GM21390 (cell line): ENCODE data around the gene HYAL2.

ENCODE experiments used
- ATAC-seq: cut with Tn5 transposase; IDR thresholded peaks from one replicate; pipeline ENCODE4 v1.9.1; 2021; ENCODE audit not compliant: unreplicated experiment

HYAL2 gene

DNA sequence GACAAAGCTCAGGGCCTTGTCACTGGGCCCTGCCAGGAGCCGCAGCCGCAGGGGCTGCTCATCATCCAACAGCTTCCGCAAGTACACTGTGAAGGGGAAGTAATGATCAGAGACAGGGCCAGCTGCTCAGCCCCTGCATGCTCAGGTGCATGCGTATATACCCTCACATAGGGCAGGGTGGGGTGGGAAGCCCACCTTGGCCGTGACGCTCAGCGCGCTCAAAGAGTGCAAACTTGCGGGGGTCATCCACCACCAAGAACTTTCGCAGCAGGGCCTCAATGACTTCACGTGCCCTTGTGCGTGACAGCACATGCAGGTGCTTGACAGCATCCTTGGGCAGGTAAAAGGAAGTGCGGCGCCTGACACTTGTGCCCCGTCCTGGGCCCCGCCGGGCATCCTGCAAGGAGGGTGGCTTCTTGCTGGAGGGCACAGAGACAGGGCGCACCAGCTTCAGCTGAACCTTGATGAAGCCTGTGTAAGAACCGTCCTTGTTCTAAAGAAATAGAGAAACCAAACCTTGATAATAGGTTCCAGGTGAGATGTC is 8.9 kb upstream of the HYAL2 start:
- ATAC-seq, result no peak

DNA sequence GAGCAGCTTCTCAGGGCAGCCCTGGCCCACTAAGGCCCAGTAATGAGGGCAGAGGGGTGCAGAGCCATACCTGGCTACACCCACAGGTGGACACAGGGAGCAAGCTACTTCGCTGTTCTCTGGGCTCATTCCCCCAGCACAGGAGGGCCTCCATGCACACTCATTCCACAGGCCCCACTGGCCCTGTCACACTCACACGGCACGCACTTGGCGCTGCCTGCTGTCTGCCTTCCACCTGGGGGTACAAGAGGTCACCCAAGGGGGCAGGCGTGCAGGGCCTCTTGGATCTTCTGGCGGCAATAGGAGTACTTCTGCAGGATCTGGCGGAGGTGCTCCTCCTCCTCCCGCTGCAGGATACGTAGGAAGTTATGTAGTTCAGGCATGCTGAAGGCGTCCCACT is 7.8 kb upstream of the HYAL2 start:
- no peak for ATAC-seq

GRCh38 chr3:50327943-50328691 is 5.6 kb upstream of the HYAL2 start, which contains the start of gene TUSC2:
Gene TUSC2, minus strand, starts transcription at chr3:50328223. Its CDS starts 124 bp downstream, at chr3:50328099.
- peak; percentile 89 for ATAC-seq

DNA sequence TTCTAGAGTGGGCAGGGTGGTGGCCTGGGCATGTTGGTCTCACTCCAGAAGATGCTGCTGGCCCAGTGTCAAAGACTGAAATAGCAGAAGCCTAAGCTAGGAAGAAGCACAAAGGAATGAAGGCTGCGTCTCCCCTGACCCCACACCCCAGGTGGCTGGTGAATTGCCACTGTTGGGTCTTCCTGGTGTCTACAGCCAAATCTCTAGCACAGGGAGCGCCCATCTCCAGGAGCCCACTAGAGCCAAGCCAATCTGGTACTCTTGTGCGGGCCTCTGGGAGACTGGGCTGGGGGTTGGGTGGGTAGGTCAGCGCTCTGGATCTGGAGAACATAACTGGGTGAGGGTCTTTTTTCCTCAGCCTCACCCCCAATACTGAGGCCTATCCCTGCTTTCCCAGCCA is 4.6 kb upstream of the HYAL2 start:
- no peak for ATAC-seq

- ATAC-seq, result no peak
Measured at GRCh38 chr3:50326182-50326541, 3.6 kb upstream of the HYAL2 start.

DNA sequence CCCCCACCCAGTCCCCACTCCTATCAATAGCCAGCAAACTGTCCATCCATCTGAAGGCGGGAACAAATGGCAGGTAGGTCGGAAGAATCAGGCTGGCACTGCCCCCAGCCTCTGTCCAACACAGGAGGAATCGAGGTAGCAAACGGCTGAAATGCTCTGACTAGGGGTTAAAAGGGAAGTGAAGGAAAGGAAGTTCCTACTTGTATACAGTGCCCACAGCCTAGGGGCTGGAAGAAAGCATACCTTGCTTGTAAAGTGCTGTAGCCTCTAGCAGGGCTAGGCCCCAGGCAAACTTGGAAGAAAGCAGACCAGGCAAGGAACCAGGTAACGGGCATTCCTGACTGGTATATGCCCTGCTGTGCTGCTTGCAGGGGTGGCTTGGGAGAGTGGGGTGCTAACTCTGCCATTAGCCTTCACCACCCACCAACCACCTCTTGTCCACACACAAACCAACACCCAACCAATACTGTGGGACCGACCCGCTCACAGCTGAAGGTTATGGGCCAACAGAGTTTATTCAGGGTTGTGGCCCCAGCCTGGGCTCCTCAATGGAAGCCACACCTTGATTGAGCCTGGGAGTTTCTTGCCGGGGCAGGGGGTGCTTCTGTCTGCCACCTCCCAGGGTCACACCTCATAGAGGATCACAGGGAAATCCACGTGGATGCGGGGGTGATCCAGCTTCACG is 3.1 kb upstream of the HYAL2 start:
- ATAC-seq, result no peak

GRCh38 chr3:50325113-50325480 is 2.6 kb upstream of the HYAL2 start:
- no peak for ATAC-seq

DNA sequence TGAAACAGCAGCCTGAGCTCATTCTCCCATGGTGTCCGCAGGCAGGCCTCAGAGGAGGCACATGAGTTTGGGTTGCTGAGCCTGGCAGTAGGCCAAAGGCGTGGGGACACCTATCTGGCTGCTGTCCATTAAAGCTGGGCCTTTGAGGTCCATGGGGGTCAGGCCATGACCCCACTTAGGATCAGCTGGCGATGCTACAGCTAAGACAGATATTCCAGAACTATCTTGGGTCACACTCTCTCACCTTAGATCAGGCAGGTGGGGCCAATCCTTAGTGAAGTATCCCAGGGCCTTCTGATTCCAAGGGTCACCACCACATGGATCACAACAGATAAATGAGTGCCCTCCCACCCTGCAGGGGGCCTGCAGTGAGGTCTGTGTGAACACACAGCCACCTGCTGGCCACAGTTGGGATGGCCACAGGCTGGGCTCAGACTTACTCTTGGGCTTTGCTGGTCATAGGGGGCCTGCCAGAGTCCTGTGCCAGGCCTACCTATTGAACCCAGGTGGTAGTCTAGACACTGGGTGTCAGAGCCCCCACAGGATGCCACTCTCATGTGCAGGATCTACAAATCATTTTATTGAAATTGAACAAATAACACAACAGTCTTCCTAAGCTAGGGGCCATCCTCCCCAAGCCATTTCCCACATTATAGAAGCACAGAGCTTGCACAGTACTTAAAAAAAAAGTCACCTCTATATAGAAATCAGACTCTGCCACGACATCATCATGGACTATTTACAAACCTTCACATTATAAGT is 2.0 kb upstream of the HYAL2 start:
- ATAC-seq, result no peak

DNA sequence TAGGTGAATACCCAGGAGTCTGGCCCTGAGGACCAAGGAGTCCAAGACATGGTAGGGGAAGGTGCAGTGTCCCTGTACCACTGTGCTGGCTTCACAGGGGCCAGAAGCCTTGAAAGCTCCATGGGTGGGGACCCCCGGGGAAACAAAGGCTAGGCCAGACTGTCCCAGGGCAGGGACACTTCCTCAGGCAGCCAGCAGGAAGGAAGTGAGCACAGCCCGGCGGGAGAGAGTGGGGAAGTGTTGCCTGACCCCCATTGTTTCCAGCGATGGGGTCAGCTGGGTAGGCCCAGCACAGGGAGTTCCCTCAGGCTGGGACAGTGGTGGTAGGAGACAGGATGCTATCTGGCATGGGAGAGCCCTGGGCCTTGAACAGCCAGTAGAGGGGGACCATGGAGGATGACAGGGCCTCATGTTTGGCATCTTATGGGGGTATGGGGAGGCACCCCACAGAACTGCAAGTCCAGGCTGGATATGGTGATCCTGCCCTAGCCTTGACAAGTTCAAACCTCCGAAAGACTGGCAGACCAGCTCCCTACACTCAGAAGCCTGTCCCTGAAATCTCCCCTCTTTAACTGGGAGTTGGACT is 1.2 kb upstream of the HYAL2 start:
- no peak for ATAC-seq

GRCh38 chr3:50323092-50323600 is 601 bp upstream of the HYAL2 start:
- ATAC-seq, result no peak

DNA sequence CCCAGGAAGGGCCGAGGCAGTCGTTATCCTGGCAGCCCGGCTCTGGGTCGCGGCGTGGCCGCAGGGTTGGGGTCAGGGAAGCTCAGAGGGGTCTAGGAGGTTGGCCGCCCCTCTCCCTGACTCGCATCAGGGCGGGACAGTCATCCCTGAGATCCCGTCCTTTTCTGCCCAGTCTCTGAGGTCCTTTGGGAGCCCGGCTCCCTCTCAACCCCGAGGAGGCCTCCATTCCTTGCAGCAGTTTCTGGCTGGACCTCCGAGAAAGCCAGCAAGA is 495 bp downstream of the HYAL2 start:
- ATAC-seq, result no peak

DNA sequence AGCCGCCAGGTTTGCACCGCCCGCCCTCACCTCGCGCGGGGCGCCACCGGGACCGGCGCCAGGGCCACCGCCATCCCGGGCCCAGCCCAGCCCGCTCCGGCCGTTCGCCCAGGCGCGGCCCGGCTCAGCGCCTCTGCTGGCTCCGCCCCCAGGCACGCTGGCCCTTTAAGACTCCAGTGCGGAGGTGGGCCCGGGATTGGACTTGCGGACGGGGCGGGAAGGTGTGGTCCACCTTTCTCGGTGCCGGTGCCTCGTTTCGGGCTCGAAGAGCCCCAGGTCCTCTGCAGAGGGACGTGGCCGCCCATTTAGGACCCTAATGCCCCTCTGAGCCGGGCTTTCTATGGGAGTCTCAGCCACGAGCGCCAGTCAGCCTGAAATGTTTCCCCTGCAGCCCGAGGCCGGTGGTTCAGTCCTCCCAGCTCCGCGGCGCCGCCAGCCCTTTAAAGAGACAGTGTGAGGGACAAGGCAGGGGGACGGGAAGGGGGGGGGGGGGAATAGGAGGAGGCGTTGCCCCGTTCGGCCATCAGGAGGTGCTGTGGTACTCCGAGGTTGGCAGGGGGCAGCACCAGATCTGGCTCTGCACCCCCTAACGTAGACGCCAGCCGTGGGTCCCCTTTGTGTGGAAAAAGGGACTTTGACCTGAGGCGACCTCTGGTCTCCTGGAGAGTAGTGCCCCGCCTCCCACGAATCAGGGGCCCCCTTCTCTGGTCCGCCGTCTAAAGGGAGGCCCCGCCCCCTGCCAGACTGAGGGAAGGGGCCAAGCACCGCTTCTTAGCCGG is 1.0 kb downstream of the HYAL2 start:
- peak; percentile 77 for ATAC-seq

DNA sequence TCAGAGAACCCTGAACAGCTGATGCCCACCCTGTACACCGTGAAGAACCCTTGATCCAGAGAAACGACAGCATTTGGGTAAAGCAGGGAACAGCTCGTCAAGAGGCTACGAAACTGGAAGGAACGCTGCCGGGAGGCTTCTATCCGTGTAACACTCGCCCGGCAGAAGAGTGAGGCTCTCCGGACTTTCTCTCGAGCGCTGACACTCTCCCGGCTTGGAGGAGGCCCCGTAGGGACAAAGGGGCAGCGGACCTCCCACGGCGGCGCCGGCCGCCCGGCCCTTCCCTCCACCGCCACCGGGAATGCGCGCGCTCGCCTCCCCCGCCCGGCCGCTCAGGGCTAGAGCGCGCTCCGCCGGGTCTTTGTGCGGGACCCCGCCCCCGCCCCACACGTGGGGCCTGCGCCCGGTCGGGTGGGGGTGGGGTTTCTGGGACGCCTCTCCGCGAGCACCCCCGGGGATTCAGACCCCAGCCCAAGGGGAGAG is 1.7 kb downstream of the HYAL2 start:
- ATAC-seq, result peak; percentile 51

- no peak for ATAC-seq
Measured at GRCh38 chr3:50319894-50320625, 2.5 kb downstream of the HYAL2 start.

GRCh38 chr3:50319181-50319893 is 3.2 kb downstream of the HYAL2 start:
- ATAC-seq, result no peak

DNA sequence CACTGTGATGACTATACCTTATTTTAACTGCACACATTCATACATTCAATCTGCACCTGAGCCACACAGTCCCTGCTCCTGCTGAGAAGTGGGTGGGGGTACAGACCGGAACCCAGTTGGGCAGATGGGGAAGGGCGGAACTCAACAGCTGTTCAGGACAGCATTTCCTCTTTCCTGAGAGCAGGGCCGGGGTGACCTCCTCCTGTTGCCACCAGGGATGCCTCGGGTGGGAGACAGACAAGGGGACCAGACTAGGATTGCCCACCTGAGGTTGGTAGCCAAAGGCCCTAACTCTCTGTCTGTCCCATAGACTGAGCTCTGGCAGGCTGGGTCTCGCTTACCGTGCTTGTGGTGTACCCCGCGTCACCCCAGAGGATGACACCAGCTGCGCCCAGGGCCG is 3.9 kb downstream of the HYAL2 start:
- ATAC-seq, result no peak

DNA sequence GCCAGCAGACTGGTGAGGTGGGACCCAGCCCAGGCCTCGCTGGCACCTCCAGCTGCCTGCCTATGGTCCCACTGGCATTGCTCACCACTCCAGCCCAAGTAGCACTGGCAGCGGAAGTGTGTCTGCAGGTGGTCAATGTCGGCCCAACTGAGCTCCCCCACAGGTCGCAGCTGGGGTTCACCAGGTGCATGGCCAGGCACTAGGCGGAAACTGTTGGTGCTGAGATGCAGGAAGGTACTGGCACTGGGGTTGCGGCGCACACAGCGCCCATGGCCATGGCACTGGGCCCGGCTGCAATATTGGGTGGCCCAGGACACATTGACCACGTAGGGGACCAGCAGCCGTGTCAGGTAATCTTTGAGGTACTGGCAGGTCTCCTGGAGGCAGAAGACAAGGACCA is 4.4 kb downstream of the HYAL2 start:
- no peak for ATAC-seq

DNA sequence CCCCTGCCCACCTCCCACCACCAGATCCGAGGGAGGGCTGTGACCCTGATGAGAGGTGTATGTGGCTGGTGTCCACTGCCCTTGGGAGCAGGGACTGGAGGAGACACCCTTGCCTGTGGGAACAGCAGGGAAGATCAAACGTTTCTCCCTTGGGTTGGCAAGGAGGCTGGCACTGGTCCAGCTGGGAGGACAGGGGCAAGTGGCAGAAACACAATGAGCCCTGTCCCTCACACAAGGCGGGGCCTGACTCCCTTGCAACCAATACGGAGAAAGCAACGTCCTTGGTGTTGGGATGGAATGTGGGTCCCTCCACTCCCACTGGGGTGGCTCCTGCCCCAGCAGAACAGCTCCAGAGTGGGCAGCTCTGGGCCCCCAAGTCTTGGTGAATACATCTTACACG is 5.2 kb downstream of the HYAL2 start:
- no peak for ATAC-seq

- no peak for ATAC-seq
Measured at GRCh38 chr3:50316657-50317242, 5.8 kb downstream of the HYAL2 start.
